ENCODE measurements around the gene GCSH. TPM values are rescaled to one million over a fixed set of nuclear protein-coding genes. Genes with fewer than 3 reads are reported as not detected.

The GCSH gene
- polyA plus RNA-seq (2013, experiment 1 of 2): 31.2 TPM
- 36.8 TPM for polyA plus RNA-seq (2013, experiment 2 of 2)

GRCh38 chr16:81095953-81096714, at the start of gene GCSH:
TSS of gene GCSH (minus strand) at chr16:81096395. CDS start at chr16:81096278, 117 bp downstream.
- peak within 1 kb of the TSS in 1 of 2 experiments; percentile 83 for H3K14ac ChIP-seq (ENCODE audit: low read length in 2 of 2)
- peak within 1 kb of the TSS in 1 of 2 experiments; percentile 79 for H3K23ac ChIP-seq (ENCODE audit: low read length in 2 of 2)
- no peaks in the 10 kb centered on the region for H3K27me3 ChIP-seq (ENCODE audit: control insufficient read depth in 1 of 2, insufficient read depth in 1 of 2, low read length in 2 of 2)
- H2BK12ac ChIP-seq (ENCODE audit: low read length in 2 of 2): peak within 1 kb of the TSS in 1 of 2 experiments; percentile 31
- peak within 1 kb of the TSS; percentile 94 for H3K4me2 ChIP-seq (ENCODE audit: low read length, poor library complexity, severe bottlenecking)
- H3K27ac ChIP-seq (ENCODE audit: low read length, poor library complexity, severe bottlenecking): peak within 1 kb of the TSS; percentile 56
- H2AK5ac ChIP-seq (ENCODE audit: low read length, severe bottlenecking): peak within 1 kb of the TSS; percentile 37
- H3K79me1 ChIP-seq (replicated peaks; ENCODE audit: low read length, poor library complexity, severe bottlenecking): peaks cover 10% of the 10 kb centered on the region
- H2BK5ac ChIP-seq (ENCODE audit: low read depth, low read length, poor library complexity, severe bottlenecking): no peak within 1 kb of the TSS
- no peak within 1 kb of the TSS for H4K91ac ChIP-seq (ENCODE audit: low read length)
- peak within 1 kb of the TSS; percentile 69 for H4K8ac ChIP-seq (ENCODE audit: low read length)
- H3K4me1 ChIP-seq (ENCODE audit: control insufficient read depth, insufficient read depth, low read depth, low read length): peaks cover 4% of the 10 kb centered on the region
- no peak within 1 kb of the TSS for H2BK15ac ChIP-seq (ENCODE audit: low read depth, poor library complexity, severe bottlenecking)
- H3K9me3 ChIP-seq (ENCODE audit: control insufficient read depth, low read length): no peaks in the 10 kb centered on the region
- peak within 1 kb of the TSS; percentile 72 for H2AFZ ChIP-seq (ENCODE audit: low read depth, low read length)
- H3K4ac ChIP-seq (ENCODE audit: low read depth in 1 of 2, low read length in 2 of 2): peak within 1 kb of the TSS in 1 of 2 experiments; percentile 38
- H2BK120ac ChIP-seq (ENCODE audit: low read depth, low read length): no peak within 1 kb of the TSS
- H3K9ac ChIP-seq (ENCODE audit: low read length): peak within 1 kb of the TSS; percentile 89
- H3K36me3 ChIP-seq (ENCODE audit: control insufficient read depth in 1 of 2, insufficient read depth in 2 of 2, low read depth in 1 of 2, low read length in 2 of 2): no peaks in the 10 kb centered on the region
- peak within 1 kb of the TSS in 1 of 2 experiments; percentile 66 for H3K18ac ChIP-seq (ENCODE audit: low read depth in 1 of 2, low read length in 2 of 2)
- peak; percentile 98 for DNase-seq
- H3K4me3 ChIP-seq (ENCODE audit: insufficient read depth in 1 of 2, low read depth in 1 of 2, low read length in 2 of 2): peak within 1 kb of the TSS; percentile 87 to 90
- WGBS: under 1% methylated on average over 56 of the region's 83 CpGs

- Histone ChIP-seq H3K9ac (ENCODE audit: low read length) (no peak overlapping the region), H3K27me3 (ENCODE audit: control insufficient read depth in 1 of 2, insufficient read depth in 1 of 2, low read length in 2 of 2) (peaks cover 0 to 8% of the 10 kb centered on the region in 2 experiments), H3K18ac (ENCODE audit: low read depth in 1 of 2, low read length in 2 of 2) (no peak overlapping the region), H4K91ac (ENCODE audit: low read length) (no peak overlapping the region), H3K36me3 (ENCODE audit: control insufficient read depth in 1 of 2, insufficient read depth in 2 of 2, low read depth in 1 of 2, low read length in 2 of 2) (no peaks in the 10 kb centered on the region), H3K23ac (ENCODE audit: low read length in 2 of 2) (no peak overlapping the region), H3K9me3 (ENCODE audit: control insufficient read depth, low read length) (no peaks in the 10 kb centered on the region), H2BK15ac (ENCODE audit: low read depth, poor library complexity, severe bottlenecking) (no peak overlapping the region), H2BK12ac (ENCODE audit: low read length in 2 of 2) (no peak overlapping the region), H3K4me1 (ENCODE audit: control insufficient read depth, insufficient read depth, low read depth, low read length) (no peaks in the 10 kb centered on the region), H2AK5ac (ENCODE audit: low read length, severe bottlenecking) (no peak overlapping the region), H3K4ac (ENCODE audit: low read depth in 1 of 2, low read length in 2 of 2) (no peak overlapping the region), H2AFZ (ENCODE audit: low read depth, low read length) (no peak overlapping the region), H3K14ac (ENCODE audit: low read length in 2 of 2) (no peak overlapping the region), H2BK5ac (ENCODE audit: low read depth, low read length, poor library complexity, severe bottlenecking) (no peak overlapping the region), H3K4me2 (ENCODE audit: low read length, poor library complexity, severe bottlenecking) (no peak overlapping the region), H3K27ac (ENCODE audit: low read length, poor library complexity, severe bottlenecking) (no peak overlapping the region), H3K4me3 (ENCODE audit: insufficient read depth in 1 of 2, low read depth in 1 of 2, low read length in 2 of 2) (no peak overlapping the region), H2BK120ac (ENCODE audit: low read depth, low read length) (no peak overlapping the region), H3K79me1 (replicated peaks; ENCODE audit: low read length, poor library complexity, severe bottlenecking) (no peaks in the 10 kb centered on the region), H4K8ac (ENCODE audit: low read length) (no peak overlapping the region)
- no peak for DNase-seq
- 68% methylated on average over 4 of the region's 4 CpGs for WGBS
Observed at GRCh38 chr16:81143921-81144471, 47.8 kb upstream of the GCSH start.

DNA sequence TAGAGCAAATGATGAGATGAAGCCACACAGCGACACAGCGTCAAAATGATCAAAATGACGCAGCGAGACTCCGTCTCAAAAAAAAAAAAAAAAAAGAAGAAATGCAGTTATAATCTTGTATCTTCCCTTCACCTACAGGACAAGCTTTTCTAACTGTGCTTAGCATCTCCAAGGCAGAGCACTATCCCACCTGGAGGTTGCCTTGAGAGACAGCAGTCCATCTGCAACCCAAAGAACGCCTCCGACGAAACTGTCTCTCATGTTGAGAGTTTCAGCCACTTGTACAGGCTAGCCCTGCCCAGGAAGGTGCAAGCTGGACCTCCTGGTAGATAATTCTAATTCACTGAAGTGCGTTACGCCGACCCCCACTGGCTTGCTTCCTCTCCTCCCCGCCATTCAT, 46.7 kb upstream of the GCSH start:
- no peaks in the 10 kb centered on the region for H3K79me1 ChIP-seq (replicated peaks; ENCODE audit: low read length, poor library complexity, severe bottlenecking)
- no peak overlapping the region for H3K27ac ChIP-seq (ENCODE audit: low read length, poor library complexity, severe bottlenecking)
- no peaks in the 10 kb centered on the region for H3K4me1 ChIP-seq (ENCODE audit: control insufficient read depth, insufficient read depth, low read depth, low read length)
- H2BK5ac ChIP-seq (ENCODE audit: low read depth, low read length, poor library complexity, severe bottlenecking): no peak overlapping the region
- H2BK12ac ChIP-seq (ENCODE audit: low read length in 2 of 2): no peak overlapping the region
- peaks cover 0 to 5% of the 10 kb centered on the region in 2 experiments for H3K27me3 ChIP-seq (ENCODE audit: control insufficient read depth in 1 of 2, insufficient read depth in 1 of 2, low read length in 2 of 2)
- no peaks in the 10 kb centered on the region for H3K36me3 ChIP-seq (ENCODE audit: control insufficient read depth in 1 of 2, insufficient read depth in 2 of 2, low read depth in 1 of 2, low read length in 2 of 2)
- H2AFZ ChIP-seq (ENCODE audit: low read depth, low read length): no peak overlapping the region
- H2BK15ac ChIP-seq (ENCODE audit: low read depth, poor library complexity, severe bottlenecking): no peak overlapping the region
- no peak overlapping the region for H3K18ac ChIP-seq (ENCODE audit: low read depth in 1 of 2, low read length in 2 of 2)
- H3K14ac ChIP-seq (ENCODE audit: low read length in 2 of 2): no peak overlapping the region
- no peak overlapping the region for H2AK5ac ChIP-seq (ENCODE audit: low read length, severe bottlenecking)
- no peak overlapping the region for H4K91ac ChIP-seq (ENCODE audit: low read length)
- no peak overlapping the region for H3K23ac ChIP-seq (ENCODE audit: low read length in 2 of 2)
- H3K4me2 ChIP-seq (ENCODE audit: low read length, poor library complexity, severe bottlenecking): no peak overlapping the region
- no peaks in the 10 kb centered on the region for H3K9me3 ChIP-seq (ENCODE audit: control insufficient read depth, low read length)
- H3K9ac ChIP-seq (ENCODE audit: low read length): no peak overlapping the region
- WGBS: 88% methylated on average over 12 of the region's 12 CpGs
- H4K8ac ChIP-seq (ENCODE audit: low read length): no peak overlapping the region
- no peak overlapping the region for H3K4me3 ChIP-seq (ENCODE audit: insufficient read depth in 1 of 2, low read depth in 1 of 2, low read length in 2 of 2)
- no peak for DNase-seq
- H2BK120ac ChIP-seq (ENCODE audit: low read depth, low read length): no peak overlapping the region
- no peak overlapping the region for H3K4ac ChIP-seq (ENCODE audit: low read depth in 1 of 2, low read length in 2 of 2)

- Histone ChIP-seq H4K91ac (ENCODE audit: low read length) (no peak overlapping the region), H3K9me3 (ENCODE audit: control insufficient read depth, low read length) (no peaks in the 10 kb centered on the region), H3K18ac (ENCODE audit: low read depth in 1 of 2, low read length in 2 of 2) (no peak overlapping the region), H2BK12ac (ENCODE audit: low read length in 2 of 2) (no peak overlapping the region), H3K36me3 (ENCODE audit: control insufficient read depth in 1 of 2, insufficient read depth in 2 of 2, low read depth in 1 of 2, low read length in 2 of 2) (no peaks in the 10 kb centered on the region), H3K79me1 (replicated peaks; ENCODE audit: low read length, poor library complexity, severe bottlenecking) (no peaks in the 10 kb centered on the region), H4K8ac (ENCODE audit: low read length) (no peak overlapping the region), H3K4ac (ENCODE audit: low read depth in 1 of 2, low read length in 2 of 2) (no peak overlapping the region), H3K4me2 (ENCODE audit: low read length, poor library complexity, severe bottlenecking) (no peak overlapping the region), H3K27ac (ENCODE audit: low read length, poor library complexity, severe bottlenecking) (no peak overlapping the region), H3K9ac (ENCODE audit: low read length) (no peak overlapping the region), H2AK5ac (ENCODE audit: low read length, severe bottlenecking) (no peak overlapping the region), H2BK15ac (ENCODE audit: low read depth, poor library complexity, severe bottlenecking) (no peak overlapping the region), H3K4me3 (ENCODE audit: insufficient read depth in 1 of 2, low read depth in 1 of 2, low read length in 2 of 2) (no peak overlapping the region), H3K4me1 (ENCODE audit: control insufficient read depth, insufficient read depth, low read depth, low read length) (no peaks in the 10 kb centered on the region), H2BK120ac (ENCODE audit: low read depth, low read length) (no peak overlapping the region), H3K14ac (ENCODE audit: low read length in 2 of 2) (no peak overlapping the region), H2BK5ac (ENCODE audit: low read depth, low read length, poor library complexity, severe bottlenecking) (no peak overlapping the region), H3K23ac (ENCODE audit: low read length in 2 of 2) (no peak overlapping the region), H2AFZ (ENCODE audit: low read depth, low read length) (no peak overlapping the region), H3K27me3 (ENCODE audit: control insufficient read depth in 1 of 2, insufficient read depth in 1 of 2, low read length in 2 of 2) (peaks cover 0 to 2% of the 10 kb centered on the region in 2 experiments)
- DNase-seq: no peak
- WGBS: 91% methylated on average over 21 of the region's 21 CpGs
Observed at GRCh38 chr16:81140930-81141780, 45.0 kb upstream of the GCSH start.
